Measurements from ENCODE around the gene CHRNA4. TPM values are rescaled to one million over a fixed set of nuclear protein-coding genes. Genes with fewer than 3 reads are reported as not detected.

CHRNA4 gene
- total and polyA plus RNA-seq, 11 donors: 0.06 to 1.5 (median 0.37) TPM; not detected in 5

DNA sequence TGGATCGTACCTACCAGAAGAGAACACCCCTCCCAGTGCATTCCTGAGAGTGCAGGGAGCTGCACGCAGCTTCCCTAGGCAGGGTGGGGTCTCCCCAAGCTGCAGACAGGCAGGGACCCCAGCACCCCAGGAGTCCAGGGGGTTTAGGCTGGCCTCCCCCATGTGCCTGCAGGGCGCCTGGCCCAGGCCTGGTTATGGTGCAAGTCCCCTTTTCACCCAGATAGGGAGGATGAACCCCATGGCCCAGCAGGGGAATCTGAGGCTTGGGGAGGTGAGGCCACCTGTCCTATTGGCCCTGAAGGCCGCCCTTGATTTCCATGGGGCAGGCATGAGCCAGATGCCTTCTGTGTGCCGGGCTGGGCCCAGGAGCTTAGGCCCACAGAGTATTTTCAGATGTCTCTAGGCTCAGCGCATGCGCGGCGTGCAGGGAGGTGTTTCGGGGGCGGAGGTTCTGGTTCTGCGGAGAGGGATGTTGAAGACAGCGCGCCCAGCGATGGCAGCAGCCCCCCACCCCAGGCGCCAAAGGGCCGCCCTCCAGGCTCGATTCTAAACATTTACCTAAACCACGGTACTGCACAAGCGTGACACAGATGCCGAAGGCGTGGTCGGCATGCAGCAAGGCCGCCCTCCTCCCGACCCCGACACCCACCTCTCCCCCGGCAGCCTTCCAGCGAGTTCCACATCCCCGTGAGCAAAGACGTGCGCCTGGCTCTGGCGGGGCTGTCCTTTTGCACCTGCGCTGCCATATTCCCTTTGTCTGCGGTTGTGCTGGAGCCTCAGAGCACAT is 38.8 kb downstream of the CHRNA4 start:
- intact Hi-C loops (cut with DNase I): no loop called here
- peaks cover 0 to 8% (median 0%) of the 10 kb centered on the region in 12 donors for H3K9me3 ChIP-seq
- ATAC-seq (no peak), DNase-seq (peak in 4 of 5 donors; percentile 9 to 62 (median 22))
- no peaks in the 10 kb centered on the region for H3K36me3 ChIP-seq
- H3K4me1 ChIP-seq: no peaks in the 10 kb centered on the region
- TF ChIP-seq CTCF (IDR thresholded peaks at IDR 0.05): no peak
- no peak overlapping the region for H3K4me3 ChIP-seq
- peaks cover 0 to 33% (median 0%) of the 10 kb centered on the region in 9 donors for H3K27me3 ChIP-seq
- 68 to 84% (median 76%) methylated on average over 31 to 34 of the region's 34 CpGs for WGBS, 4 donors
- H3K27ac ChIP-seq: no peak overlapping the region

GRCh38 chr20:63321148-63321831 is 39.9 kb downstream of the CHRNA4 start:
- Histone ChIP-seq H3K36me3 (no peaks in the 10 kb centered on the region), H3K27me3 (peaks cover 0 to 33% (median 0%) of the 10 kb centered on the region in 9 donors), H3K27ac (no peak overlapping the region), H3K9me3 (no peaks in the 10 kb centered on the region), H3K4me3 (no peak overlapping the region), H3K4me1 (no peaks in the 10 kb centered on the region)
- 48 to 63% (median 58%) methylated on average over 10 to 20 of the region's 20 CpGs for WGBS, 4 donors
- ATAC-seq (peak in 3 of 4 donors; percentile 60 to 88 (median 72)), DNase-seq (peak; percentile 46 to 78 (median 74))
- no peak for TF ChIP-seq POLR2A (IDR thresholded peaks at IDR 0.05)
- TF ChIP-seq CTCF (IDR thresholded peaks at IDR 0.05): no peak
- intact Hi-C loops (cut with DNase I): no loop called here

DNA sequence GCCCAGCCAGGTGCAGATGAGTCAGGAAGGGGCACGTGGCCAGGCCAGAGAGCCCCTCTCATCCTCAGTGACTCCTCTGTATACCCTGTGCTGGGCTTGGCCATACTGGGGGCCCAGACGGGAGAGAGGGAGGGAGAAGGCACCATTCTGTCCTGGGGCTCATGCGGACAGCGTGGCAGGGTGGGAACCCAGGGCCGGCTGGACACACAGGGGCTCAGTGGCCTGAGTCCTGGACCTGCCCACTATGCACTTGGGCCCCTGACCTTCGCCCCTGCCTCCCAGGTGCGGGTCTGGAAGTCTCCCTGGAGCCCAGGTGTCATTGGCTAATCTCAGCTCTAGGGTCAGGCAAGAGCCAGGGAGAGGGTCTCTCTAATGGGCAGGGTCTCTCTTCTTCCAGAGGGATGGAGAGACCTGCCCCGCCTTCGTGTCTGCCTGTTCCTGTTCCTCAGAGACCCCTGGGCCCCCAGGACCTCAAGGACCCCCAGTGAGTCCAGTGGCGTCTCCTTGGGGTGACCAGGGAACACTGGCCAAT is 40.5 kb downstream of the CHRNA4 start:
- Histone ChIP-seq H3K4me1 (no peaks in the 10 kb centered on the region), H3K36me3 (no peaks in the 10 kb centered on the region), H3K27me3 (peaks cover 0 to 33% (median 0%) of the 10 kb centered on the region in 9 donors), H3K27ac (no peak overlapping the region), H3K9me3 (no peaks in the 10 kb centered on the region), H3K4me3 (no peak overlapping the region)
- ATAC-seq (no peak), DNase-seq (peak in 4 of 5 donors; percentile 14 to 37 (median 17))
- intact Hi-C loops (cut with DNase I): no loop called here
- TF ChIP-seq CTCF (IDR thresholded peaks at IDR 0.05) (no peak), POLR2A (IDR thresholded peaks at IDR 0.05) (no peak)
- WGBS, 4 donors: 71 to 81% (median 78%) methylated on average over 9 to 10 of the region's 10 CpGs

DNA sequence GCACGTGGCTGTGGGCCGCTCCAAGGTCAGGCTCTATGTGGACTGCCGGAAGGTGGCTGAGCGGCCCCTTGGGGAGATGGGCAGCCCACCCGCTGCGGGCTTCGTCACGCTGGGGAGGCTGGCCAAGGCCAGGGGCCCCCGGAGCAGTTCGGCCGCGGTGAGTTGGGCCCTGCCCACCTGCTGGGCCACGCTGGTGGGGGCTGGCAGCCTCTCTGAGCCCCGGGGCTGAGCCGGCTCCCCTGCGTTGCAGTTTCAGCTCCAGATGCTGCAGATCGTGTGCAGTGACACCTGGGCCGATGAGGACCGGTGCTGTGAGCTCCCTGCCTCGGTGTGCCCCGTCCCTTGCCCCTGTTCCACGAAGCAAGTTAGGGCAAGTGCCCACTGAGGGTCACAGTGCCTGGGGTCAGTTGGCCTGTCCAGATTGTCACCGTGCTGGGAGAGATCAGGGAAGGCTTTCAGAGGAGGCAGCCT is 41.1 kb downstream of the CHRNA4 start:
- no peaks in the 10 kb centered on the region for H3K4me1 ChIP-seq
- TF ChIP-seq POLR2A (IDR thresholded peaks at IDR 0.05): no peak
- 84 to 91% (median 85%) methylated on average over 16 to 23 of the region's 23 CpGs for WGBS, 4 donors
- no peak for ATAC-seq
- H3K27me3 ChIP-seq: peaks cover 0 to 33% (median 0%) of the 10 kb centered on the region in 9 donors
- H3K9me3 ChIP-seq: no peaks in the 10 kb centered on the region
- no peaks in the 10 kb centered on the region for H3K36me3 ChIP-seq
- DNase-seq: peak in 4 of 5 donors; percentile 9 to 49 (median 20)
- no peak overlapping the region for H3K27ac ChIP-seq
- intact Hi-C loops (cut with DNase I): no loop called here
- no peak overlapping the region for H3K4me3 ChIP-seq
